HG02763 (cell line): ENCODE measurements around the gene LENG1.
"Not testable (repeated sequence)": the region's sequence is repeated elsewhere in the genome, so short reads cannot be mapped to it uniquely, and the experiment has no call there.

Experiments
- ATAC-seq: cut with Tn5 transposase; IDR thresholded peaks from one replicate; pipeline ENCODE4 v1.9.1; 2021; ENCODE audit warnings: mild to moderate bottlenecking, moderate library complexity; ENCODE audit not compliant: unreplicated experiment

Gene LENG1

GRCh38 chr19:54159352-54160181 lies at the start of gene LENG1:
LENG1 (minus strand) TSS chr19:54159721; CDS start chr19:54159695, 26 bp downstream.
- peak; percentile 93 for ATAC-seq

GRCh38 chr19:54208784-54209057 lies 49.2 kb upstream of the LENG1 start:
- no peak for ATAC-seq

- ATAC-seq, result peak; percentile 44
Measured at GRCh38 chr19:54207983-54208783, 48.7 kb upstream of the LENG1 start.

GRCh38 chr19:54207676-54207982 lies 48.1 kb upstream of the LENG1 start:
- ATAC-seq, result no peak

GRCh38 chr19:54207193-54207592 lies 47.7 kb upstream of the LENG1 start:
- not testable (repeated sequence) for ATAC-seq

GRCh38 chr19:54206831-54207177 lies 47.3 kb upstream of the LENG1 start:
- ATAC-seq, result no peak

- ATAC-seq, result no peak
Measured at GRCh38 chr19:54206030-54206830, 46.7 kb upstream of the LENG1 start.

GRCh38 chr19:54204767-54205468 lies 45.4 kb upstream of the LENG1 start:
- no peak for ATAC-seq

GRCh38 chr19:54203151-54203611 lies 43.7 kb upstream of the LENG1 start:
- no peak for ATAC-seq

- no peak for ATAC-seq
Measured at GRCh38 chr19:54201980-54202379, 42.5 kb upstream of the LENG1 start.

- no peak for ATAC-seq
Measured at GRCh38 chr19:54201172-54201701, 41.7 kb upstream of the LENG1 start.

GRCh38 chr19:54199401-54199800 lies 39.9 kb upstream of the LENG1 start:
- ATAC-seq, result no peak

- no peak for ATAC-seq
Measured at GRCh38 chr19:54197121-54197520, 37.6 kb upstream of the LENG1 start.

GRCh38 chr19:54196536-54196935 lies 37.0 kb upstream of the LENG1 start:
- no peak for ATAC-seq

GRCh38 chr19:54194463-54194862 lies 34.9 kb upstream of the LENG1 start:
- ATAC-seq, result not testable (repeated sequence)

GRCh38 chr19:54193011-54193410 lies 33.5 kb upstream of the LENG1 start:
- ATAC-seq, result no peak

- ATAC-seq, result no peak
Measured at GRCh38 chr19:54191811-54192453, 32.4 kb upstream of the LENG1 start.

- ATAC-seq, result peak; percentile 26
Measured at GRCh38 chr19:54191011-54191810, 31.7 kb upstream of the LENG1 start, which contains the start of gene TSEN34. TSEN34 (plus strand) TSS chr19:54191308; CDS start chr19:54191365, 57 bp downstream.

- peak; percentile 43 for ATAC-seq
Measured at GRCh38 chr19:54190503-54191010, 31.0 kb upstream of the LENG1 start.
